ENCODE data around the gene NPTXR.

The NPTXR gene

DNA sequence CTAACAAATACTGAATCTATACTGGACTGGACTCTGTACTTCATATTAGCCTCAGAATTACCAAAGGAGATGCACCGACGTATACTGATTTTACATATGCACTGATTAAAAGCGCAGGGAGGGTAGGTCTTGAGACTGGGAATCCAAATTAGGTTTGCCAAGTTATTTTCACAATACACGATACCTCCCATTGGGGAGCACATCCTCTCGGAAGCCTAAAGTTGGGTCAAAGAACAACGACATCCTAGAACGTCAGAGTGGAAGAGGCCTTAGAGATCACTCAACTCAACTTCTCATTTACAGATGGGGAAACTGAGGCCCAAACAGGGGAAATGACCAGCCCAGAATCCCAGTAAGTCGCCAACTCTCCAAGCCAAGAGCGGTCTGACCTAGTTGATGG, 50.5 kb downstream of the NPTXR start:
- DNase-seq = no peak

DNA sequence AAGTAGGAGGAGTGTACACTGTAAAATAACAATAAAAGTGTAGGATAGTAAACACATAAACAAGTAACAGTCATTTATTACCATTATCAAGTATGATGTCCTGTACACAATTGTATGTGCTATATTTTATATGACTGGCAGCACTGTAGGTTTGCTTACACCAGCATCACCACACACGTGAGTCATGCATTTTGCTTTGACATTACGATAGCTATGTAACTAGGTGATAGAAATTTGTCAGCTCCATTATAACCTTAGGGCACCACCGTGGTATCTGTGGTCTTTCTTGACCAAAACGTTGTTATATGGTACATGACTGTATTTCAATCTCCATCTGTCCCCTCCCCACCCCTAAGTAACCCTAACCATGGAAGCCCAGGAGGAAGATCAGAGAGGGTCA, 51.0 kb downstream of the NPTXR start:
- DNase-seq = no peak

DNA sequence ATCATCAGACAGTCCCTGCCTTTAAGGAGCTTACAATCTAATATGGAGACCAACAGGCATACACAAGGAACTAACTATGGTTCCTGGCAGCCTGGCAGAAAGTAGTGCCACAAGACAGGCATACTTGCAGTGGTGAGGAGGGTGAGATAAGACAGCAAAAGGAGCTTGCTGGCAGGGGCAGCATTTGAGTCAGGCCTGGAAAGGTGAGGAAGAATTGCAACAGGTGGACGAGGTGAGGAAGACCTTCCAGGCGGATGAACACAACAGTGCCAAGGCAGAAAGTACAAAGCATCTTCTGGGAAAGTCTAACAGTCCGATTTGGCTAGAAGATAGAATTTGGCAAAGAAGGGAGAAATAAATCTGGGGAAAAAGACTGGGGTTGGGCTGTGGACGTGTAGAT, 54.2 kb downstream of the NPTXR start:
- no peak for DNase-seq

DNA sequence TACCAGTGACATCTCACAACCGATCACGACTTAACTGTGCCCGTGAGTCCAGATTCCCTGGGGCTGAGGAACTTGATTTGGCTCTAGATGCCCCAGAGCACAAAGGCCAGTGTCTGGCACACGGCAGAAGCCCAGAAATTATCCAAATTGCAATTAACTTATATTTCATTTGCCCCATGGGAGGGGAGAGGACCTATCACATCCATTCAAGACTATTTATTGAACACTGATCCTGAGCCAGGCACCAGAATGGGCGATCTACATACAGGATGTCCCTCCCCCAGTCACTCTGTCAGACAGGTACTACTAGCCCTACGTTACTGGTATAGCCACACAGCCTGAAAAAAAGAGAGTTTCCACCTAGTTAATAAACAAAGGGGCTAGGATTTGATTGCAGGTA, 55.0 kb downstream of the NPTXR start:
- no peak for DNase-seq

DNA sequence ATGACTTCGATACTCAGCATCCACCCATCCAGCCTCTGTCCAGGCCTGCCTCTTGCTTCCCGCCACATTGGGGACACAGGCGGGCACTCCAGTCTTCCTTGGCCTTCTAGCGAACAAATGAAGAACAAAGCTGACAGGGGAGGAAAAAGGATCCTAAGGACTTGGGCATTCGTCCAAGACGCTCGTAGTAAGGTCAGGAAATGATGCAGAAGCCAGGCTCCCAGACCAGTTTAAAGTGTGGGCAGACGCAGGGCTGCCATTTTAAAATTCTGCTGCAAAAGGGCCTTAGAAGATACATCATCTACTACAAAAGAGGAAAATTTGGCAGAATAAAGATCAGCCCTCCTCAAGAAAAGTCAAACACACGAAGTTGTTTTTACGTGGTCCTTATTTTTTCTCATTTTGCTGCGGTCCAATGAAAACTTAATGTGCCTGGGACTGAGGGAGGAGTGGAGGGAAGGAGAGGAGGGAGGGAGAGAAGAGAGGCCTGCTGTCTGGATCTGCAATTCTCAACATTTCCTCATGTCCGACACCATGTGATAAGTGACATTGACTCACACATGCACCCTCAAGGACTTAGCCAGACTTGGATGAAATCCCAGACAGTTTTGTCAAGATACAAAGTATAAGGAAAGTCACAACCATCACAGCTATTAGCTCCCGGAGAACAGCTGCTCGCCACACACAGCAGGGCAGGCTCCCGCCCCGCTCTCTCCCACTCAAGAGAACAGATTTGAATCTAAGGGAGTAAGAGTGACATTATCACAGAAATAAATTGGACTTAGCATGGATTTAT, 55.6 kb downstream of the NPTXR start:
- no peak for DNase-seq

DNA sequence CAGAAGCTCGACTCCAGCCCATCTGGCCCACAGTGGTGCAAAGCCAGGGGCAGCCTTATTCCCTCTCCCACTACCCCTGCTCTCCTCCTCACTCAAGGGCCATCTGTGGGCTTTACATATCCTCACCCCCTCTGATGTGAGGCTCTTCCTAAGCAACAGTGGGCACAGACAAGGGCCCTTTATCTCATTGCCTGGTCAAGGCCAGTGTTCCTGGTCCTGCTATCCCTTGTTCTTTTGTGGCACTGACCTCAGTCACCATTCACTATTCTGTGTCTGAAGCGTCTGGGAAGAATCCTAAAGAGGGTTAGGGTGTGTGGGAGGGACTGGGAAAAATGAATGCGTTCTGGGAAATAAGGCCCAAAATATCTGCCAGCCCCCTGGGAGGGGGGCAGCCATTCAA, 57.2 kb downstream of the NPTXR start:
- no peak for DNase-seq

DNA sequence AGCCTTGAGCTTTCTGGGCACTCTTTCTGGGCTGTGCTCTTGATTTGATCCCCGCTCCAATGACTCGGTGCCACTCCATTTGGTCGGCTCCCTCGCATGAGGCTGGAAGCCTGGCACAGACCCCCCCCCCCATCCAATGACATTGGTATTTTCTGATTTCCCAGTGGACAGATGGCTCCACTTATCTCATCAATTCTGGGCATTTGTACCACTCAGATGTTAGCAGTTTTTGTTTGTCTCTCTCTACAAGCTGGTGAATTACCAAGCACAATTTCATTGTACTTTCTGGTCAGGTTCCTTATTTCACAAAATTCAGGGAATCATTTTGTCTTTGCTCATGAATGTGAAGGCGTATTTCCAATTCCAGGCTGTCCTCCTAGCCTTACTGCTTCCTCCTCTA, 59.0 kb downstream of the NPTXR start:
- no peak for DNase-seq

DNA sequence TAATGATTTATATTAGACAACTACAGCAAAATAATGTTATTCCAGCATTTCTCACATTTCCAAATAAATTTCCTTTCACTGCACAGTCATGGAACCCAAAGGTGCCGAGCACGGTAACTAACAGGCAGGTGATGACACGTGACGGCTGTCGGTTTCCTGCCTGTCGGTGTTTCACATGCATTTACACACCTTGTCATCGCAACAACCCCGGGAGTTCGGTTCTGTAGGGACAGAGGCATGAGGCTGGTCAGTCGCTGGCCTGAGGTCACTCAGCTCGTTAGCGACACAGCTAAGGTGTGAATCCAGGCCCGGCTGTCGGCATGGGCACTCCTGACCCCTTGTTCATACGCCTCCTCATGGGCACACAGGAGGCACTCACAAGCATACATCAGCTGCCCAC, 59.8 kb downstream of the NPTXR start:
- no peak for DNase-seq

DNA sequence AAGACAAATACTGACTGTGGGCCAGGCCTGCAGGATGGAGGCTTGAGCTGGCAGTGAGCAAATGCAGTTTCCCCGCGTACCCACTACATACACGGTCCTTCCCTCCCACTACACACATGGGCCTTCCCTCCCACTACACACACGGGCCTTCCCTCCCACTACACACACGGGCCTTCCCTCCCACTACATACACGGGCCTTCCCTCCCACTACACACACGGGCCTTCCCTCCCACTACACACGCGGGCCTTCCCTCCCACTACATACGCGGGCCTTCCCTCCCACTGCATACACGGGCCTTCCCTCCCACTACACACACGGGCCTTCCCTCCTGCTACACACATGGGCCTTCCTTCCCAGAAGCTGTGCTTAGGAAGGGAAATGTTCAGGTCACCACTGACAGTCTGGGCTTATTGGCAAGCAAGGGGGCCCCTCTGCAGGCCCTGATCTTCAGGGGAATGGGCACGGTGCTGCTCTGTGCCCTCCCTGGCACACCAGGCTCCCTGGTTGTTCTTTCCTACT, 60.7 kb downstream of the NPTXR start:
- peak; percentile 55 for DNase-seq

DNA sequence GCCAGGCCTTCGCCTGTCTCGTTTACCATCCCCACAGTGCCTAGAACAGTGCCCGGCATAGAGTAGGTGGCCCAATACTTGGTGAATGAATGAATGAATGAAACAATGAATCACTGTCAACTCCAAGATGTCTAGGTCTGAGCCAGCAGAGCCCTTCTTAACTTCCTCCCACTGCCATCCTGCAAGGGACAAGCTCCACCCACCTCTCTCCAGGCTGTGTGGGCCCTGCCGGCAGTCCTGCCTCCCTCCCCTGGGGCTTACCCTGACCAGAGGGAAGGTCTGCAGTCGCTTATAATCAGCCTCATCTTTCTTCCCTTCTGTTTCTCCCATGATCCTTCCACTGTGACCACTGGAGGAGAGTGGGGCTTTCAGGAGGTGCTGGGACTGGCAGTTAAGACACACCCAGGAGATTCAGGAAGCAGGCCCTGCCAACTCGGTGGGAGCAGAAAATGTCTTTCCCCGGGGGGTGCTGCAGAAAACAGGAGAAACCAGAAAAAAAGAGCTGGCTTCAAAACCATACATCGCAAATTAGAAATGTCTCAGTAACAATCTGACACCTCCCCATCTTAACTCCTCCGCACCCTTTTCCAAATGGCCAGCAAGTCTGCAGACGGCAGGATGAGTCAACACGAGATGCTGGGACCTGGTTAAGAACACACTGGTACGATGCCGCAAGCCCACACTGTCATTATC, 61.3 kb downstream of the NPTXR start:
- peak; percentile 36 for DNase-seq

DNA sequence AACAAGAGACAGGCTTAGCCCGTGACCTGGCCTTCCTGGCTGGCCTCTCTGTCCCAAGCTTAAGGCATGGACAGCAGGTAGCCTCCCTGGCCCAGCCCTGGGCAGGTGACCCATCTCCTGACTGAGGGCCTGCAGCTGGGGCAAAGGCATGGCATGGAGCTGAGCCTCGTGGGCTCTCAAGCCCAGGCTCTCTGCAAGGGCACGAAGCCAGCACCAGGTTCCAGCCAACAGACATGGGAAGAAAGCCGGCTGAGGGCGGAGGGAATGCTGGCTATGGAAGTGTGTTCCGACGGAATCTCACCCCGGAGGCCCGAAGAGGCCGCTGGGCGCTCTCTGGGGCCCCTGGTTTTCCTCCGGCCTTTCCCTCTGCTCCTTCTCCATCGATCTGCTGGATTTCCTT, 62.8 kb downstream of the NPTXR start:
- DNase-seq = no peak

DNA sequence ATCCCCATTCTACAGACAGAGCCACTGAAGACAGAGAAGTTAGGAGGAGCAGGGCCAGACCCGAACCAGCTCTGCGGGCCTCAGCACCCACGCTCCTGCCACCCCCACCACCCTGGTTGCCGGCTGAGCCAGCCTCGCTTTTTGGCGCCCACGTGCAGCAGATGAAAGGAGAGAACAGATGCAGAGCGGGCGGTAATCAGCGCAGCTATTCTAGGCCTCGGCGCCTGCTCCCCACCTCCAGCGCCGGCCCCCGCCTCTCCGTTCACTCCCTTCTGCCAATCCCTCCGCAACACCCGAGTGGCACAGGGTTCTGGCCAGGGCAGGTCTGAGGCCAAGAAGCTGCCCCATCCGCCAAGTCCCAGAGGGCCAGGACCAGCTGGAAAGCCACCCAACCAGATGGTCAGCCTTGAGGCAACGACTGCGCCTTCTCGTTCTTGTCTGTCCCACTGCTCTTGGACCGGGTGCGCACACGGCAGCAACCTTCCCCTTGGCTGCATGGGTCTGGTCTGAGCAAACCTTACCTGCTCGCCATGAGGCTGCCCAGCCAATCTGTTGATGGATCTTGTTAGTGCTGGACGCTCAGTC, 66.6 kb downstream of the NPTXR start:
- no peak for DNase-seq

DNA sequence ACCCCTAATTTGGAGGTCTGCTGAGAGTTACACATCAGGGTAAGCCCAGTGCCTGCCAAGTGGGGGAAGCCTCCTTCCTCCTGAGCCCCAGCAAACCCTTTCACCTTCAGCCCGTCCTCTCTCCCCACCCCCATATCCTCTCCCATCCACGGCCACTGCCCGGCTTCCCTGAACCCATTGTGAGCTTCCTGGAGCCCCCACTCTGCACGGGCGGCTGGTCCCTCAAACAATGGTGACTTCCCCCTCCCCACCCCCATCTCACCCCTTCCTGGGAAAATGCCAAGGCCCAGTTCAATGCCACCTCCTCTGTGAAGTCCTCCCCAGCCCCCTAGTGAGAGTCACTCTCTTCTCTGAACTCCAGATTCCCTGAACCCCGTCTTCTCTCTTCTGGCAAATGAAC, 67.7 kb downstream of the NPTXR start:
- no peak for DNase-seq

DNA sequence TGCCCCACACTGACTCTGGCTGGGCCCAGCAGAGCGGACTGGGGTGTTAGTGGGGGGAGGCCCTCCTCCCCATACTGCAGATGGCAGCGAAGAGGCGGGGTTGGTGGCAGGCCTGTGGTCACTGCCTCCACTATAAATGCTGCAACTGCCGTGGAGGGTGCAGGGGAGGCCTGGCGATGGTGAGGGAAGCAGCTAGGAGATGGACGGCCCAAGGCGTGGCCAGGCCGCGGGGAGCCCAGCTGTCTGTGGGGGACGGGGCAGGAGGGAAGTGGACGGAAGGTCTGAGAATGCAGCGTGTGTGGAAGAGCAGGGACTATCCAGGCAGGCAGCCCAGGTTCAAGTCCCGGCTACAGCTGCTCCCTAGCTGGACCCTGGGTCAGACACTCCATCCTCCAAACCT, 68.2 kb downstream of the NPTXR start:
- DNase-seq = peak; percentile 41

DNA sequence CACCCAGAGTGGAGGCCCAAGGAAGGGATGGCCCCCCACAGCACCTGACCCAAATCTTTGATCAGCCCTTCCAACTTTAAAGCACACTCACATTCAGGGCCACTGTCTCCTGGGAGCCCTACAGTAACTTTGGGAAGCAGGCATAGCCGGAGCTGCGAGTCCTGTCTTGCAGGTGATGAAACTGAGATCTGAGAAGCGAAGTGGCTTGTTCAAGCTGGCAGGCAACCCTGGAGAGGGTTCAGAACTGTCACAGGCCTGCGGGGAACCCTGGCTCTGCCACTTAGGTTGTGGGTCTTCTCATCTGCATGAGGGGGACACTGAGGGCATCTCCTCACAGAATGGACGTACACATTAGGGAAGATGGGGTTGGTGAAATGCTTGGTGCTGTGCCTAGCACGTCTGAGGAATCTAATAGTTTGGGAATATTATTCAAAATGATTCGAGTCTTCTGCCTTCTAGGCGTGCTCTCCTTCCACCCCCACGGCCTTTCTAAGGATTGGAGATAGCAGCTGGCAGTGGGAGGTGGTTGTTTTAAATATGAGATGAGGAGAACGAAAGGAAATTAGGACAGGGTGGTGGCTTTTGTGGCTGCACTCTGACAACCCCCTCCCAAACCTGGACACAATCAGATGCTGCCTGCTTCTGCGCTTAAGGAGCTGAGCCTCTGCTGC, 69.2 kb downstream of the NPTXR start:
- DNase-seq = no peak

DNA sequence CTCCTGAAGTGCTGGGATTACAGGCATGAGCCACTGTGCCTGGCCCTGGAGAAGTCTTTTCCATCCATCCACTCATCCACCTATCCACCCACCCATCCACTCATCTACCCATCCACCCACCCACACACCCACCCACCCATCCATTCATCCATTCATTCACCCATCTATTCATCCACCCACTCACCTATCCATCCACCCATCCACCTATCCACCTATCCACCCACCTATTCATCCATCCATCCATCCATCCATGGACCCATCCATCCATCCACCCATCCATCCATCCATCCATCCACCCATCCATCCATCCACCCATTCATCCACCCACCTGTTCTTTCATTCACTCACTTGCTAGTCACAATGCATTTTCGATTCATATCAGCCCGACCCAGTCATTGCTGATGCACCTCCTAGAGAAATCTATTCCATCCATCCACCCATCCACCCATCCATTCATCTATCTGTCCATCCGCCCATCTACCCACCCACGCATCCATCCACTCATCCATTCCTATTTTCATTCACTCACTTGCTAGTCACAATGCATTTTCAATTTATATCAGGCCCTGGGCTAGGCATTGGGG, 70.4 kb downstream of the NPTXR start:
- DNase-seq = no peak

DNA sequence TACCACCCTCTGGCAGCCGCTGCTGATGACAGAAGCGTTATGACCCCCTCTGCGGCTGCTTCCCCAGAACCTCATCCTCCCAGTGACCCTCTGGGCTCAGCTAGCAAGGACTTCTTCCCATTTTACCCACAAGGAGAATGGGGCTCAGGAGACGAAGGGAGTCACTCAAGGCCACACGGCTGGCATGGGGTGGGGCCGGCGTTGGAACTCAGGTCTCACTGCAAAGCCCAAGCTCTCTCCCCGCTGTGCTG, 71.3 kb downstream of the NPTXR start:
- DNase-seq = no peak

DNA sequence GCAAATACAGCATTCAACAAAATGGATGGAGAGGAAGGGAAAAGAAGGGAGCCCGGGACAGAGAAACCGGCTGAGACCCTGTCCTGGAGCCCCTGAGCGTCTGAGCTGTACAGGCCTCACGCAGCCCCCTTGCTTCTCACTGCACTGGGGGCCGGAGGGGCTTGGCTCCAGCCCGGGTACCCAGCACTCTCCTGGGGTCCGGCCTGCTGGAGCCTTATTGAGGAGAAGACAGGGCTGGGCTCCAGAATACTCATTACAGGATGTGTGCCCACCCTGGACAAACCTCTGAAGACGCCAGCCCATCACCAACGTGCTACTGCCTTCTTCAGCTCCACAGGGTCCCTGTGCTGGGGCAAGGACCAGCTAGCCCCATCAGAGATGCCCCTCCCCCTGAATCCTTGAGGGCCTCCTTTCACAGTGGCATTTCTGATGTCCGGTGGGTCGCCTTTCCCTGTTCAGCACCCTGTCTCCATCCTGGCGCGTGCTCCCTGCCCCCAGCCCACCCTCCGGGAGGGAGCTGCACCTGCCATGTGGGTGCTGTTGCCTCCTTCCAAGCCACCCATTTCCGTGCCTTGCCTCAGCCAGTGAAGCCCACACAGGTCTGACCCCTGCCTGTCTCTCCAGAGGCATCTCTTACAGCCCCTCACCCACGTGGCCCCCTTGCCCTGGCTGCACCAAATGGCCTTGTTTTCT, 73.4 kb downstream of the NPTXR start:
- DNase-seq = no peak
